Activated CD8-positive, alpha-beta memory T cell treated with anti-CD3 and anti-CD28 coated beads for 36 hours (primary cell): ENCODE data around the gene SLC25A12. TPM values are rescaled to one million over a fixed set of nuclear protein-coding genes. Genes with fewer than 3 reads are reported as not detected.
"Not testable (repeated sequence)": the region's sequence is repeated elsewhere in the genome, so short reads cannot be mapped to it uniquely, and the experiment has no call there.

Experiments
- CTCF ChIA-PET: fragments of 350-600 bp; sonication (Branson Sonifier 250); formaldehyde crosslinking; loops from one replicate; lab custom pipeline; 2021; ENCODE audit warnings: antibody characterized with exemption; lab: Charles Lee
- POLR2A ChIA-PET: fragments of 350-600 bp; sonication (Branson Sonifier 250); formaldehyde crosslinking; loops from one replicate; lab custom pipeline; 2021; ENCODE audit warnings: antibody characterized with exemption; lab: Charles Lee
- total RNA-seq, 2 experiments: library from RNA; stranded (reverse); gene quantifications; one replicate each; pipeline ENCODE4 v1.2.3, GENCODE V29; 2021

SLC25A12 gene
- total RNA-seq, 2 experiments from 2014 or later = 23.8 to 27.3 TPM

DNA sequence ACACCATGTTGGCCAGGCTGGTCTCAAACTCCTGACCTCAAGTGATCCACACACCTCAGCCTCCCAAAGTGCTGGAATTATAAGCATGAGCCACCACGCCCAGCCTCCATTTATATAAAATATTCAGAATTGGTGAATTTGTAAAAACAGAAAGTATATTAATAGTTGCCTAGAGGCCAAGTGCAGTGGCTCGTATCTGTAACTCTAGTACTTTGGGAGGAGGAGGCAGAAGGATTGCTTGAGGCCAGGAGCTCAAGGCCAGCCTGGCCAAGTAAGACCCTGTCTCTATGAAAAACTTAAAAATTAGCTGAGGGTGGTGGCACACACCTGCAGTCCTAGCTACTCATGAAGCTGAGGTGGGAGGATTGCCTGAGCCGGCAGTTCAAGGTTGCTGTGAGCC is 89.6 kb downstream of the SLC25A12 start:
- ChIA-PET CTCF (no interaction called here), POLR2A (no interaction called here)

DNA sequence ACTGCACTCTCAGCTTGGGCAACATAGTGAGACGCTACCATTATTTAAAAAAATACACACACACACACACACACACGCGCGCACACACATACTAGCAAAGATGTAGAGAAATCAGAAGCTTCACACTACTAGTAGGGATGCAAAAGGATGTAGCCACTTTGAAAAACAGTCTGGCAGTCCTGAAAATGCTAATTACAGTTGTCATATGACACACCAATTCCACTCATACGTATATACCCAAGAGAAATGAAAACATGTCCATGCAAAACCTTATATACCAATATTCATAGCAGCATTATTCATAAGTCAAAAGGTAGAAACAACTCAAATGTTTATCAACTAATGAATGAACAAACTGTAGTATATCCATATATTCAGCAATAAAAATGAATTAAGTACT is 90.3 kb downstream of the SLC25A12 start:
- CTCF ChIA-PET = no interaction called here
- POLR2A ChIA-PET = no interaction called here

DNA sequence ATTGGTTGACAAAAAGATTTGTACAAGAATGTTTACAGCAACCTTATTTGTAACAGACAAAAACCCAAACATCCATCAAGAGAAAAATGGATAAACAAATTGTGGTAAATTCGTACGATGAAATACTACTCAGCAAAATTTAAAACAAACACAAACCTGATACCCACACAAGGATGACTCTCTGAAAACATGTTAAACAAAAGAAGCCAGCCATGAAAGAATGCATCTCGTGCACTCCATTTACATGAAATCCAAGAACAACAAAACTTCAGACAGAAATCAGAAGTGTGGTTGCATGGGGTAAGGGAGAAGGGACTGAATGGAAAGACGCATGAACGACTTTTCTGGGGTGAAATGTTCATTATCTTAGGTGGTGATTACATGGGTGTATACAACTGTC is 93.4 kb downstream of the SLC25A12 start:
- CTCF ChIA-PET = no interaction called here
- POLR2A ChIA-PET = no interaction called here

DNA sequence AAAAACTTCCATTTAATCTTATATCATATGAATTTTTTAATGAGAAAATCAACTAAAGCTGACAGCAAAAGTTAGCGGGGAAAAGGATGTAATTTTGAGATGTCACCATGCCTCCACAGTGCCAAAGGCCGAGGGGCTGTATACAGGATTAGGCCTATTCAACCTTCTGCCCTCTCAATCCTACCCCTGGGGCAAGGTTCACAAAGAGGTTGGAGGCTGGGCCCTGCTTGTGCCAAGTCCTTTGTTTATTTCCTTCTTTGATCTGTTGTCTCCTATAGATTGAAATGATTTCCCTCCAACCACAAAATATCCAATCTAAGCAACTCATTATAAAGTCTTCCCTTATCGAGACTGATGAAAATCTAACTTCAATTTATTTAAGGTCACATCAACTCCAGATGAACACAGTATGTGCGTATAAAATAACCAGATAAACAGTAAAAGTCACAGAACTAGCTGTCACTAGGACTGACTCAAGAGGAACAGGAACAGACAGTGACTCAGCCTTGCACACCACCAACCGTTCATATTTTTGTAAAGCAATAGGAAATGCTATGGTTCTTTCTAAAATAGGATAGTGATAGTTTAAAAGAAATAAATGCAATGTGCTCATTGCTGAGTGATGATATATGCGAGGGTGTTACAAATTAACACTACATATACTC is 95.8 kb downstream of the SLC25A12 start:
- ChIA-PET CTCF (no interaction called here), POLR2A (no interaction called here)

DNA sequence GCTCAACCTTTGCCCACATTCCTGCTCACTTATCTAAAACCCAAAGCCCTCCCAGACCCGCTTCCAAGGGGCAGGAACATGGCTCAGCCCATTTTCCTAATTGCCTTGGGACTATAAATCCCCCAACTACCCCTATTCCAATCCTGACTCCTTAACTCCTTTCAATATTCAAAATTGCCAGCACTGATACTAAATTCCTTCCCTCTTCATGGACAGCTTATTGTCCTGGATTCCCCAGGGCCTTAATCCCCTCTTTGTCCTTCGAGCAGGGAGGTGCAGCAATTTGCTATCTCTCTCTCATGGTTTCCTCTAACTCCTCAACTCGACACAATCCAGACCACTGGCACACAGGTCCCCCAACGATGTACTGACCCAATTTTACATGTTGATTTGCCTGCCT is 99.1 kb downstream of the SLC25A12 start:
- POLR2A ChIA-PET = no interaction called here

DNA sequence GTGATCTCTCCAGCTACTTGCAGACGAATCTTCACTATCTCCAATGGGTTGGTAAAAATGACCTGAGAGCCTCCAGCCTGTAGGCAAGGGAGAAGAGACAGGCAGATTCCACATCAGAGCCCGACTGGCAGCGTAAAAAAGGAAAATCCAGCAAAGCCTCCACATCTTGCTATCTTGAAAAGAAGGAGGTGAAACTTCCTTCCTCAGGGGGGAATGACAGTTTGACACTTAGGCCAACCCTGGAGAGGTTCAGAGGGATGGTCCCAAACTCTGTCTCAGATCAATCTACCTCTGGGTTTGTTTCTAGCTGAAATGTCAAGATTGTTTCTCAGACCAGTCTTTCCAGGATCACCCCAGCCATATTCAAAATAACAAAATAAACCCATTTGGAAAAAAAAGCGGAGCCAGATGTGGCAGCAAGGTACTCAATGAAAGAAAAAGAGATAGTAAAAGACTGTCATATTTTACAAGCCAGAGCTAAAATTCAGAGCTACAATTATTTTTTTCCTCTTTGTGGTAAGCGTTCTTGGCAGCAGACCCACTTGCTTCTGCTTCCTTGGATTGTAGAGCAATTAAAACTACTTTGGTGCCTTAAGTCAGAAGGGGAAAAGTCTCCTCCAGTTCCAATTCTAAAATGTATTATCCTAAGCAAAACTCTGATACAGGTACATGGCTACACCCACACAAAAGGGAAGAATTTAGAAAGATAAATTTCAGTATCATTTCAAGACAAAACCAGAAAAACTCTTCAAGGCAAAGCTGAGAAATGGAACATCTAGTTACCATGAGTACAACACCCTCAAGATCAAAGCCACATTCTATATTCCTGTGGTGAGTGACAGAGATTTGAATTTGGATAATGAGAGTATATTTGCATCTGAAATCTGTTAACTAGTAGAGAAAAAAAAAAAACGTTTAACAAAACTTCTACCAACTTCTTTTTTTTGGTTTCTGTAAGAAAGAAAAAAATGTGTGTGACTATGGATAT is 100.1 kb downstream of the SLC25A12 start:
- CTCF ChIA-PET = interaction anchor here (0.7 kb wide), 1 partner anchor 128 kb away, joined by 4 read pairs; the partner anchor contains the start of gene HAT1
- POLR2A ChIA-PET = no interaction called here

More for the DNA sequence above, 99.1 kb downstream of the SLC25A12 start:
- CTCF ChIA-PET = interaction anchor here (0.7 kb wide), 1 partner anchor 127 kb away, joined by 4 read pairs; the partner anchor contains the start of gene HAT1

DNA sequence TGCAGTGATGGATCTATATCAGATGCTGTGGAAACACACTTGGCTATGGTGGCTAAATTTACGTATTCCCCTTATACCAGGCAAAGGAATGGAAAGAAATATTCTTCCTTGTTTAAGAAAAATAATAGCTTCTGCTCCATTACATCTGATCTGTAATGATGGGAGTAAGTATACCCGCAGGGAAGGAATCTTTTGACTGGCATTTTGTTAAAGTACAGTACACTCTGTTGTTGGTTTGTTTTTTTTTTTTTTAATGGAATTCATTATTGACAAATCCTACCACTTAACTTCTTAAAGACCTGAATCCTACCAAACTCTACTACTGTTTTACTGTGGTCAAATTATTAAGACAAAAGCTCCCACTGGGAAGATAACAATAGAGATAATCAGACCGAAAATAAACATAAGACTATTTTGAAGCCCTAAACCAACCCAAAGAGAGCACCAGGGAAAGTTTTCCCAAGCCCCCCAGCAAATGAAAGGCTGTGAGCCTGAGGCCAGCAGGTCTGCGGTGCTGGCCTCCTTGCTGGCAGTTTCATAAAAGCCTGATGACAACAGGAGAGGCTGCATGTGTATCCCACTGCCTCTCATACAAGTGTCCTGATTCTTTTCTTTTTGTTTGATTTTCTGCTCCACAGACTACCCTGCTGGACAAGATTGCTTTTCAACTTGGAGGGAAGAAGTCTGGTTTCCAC is 101.0 kb downstream of the SLC25A12 start:
- CTCF ChIA-PET = no interaction called here
- POLR2A ChIA-PET = interaction anchor here (0.5 kb wide), 1 partner anchor 28 kb away, joined by 3 read pairs; no protein-coding TSS in a partner anchor

DNA sequence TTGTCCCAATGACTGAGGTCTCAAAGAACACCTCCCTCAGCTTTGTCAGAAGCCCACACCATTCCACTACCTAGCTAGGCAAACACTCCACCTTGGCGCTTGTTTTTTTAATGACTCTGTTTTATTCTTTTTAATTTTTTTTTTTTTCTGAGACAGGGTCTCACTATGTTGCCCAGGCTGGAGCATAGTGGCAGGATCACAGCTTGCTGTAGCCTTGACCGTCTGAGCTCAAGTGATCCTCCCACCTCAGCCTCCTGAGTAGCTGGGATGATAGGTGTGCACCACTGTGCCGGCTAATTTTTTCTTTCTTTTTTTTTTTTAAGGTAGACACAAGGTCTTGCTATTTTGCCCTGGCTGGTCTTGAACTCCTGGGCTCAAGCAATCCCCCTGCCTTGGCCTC is 101.9 kb downstream of the SLC25A12 start:
- ChIA-PET POLR2A (no interaction called here), CTCF (interaction anchor here (0.7 kb wide), 1 partner anchor 335 kb away, joined by 3 read pairs; no protein-coding TSS in a partner anchor)

DNA sequence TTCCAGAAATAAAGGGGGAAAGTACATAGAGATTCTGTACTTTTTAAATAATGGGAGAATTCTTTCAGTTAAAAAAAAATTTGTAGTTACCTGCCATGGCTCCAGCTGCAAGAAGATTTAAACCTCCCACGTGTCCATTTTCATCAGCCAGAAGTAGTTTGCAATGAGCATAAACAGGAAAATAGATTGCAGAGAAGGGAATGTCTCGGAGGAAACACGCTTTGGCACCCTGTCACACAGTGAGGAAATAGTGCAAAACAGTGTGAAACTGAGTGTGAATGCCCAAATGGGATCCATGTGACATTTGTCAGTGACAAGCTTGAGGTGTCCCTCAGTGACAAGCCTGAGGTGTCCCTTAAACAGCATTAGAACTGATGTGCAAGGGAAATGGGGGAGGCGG is 102.7 kb downstream of the SLC25A12 start:
- ChIA-PET POLR2A (no interaction called here), CTCF (interaction anchor here (0.7 kb wide), 1 partner anchor 336 kb away, joined by 3 read pairs; no protein-coding TSS in a partner anchor)

DNA sequence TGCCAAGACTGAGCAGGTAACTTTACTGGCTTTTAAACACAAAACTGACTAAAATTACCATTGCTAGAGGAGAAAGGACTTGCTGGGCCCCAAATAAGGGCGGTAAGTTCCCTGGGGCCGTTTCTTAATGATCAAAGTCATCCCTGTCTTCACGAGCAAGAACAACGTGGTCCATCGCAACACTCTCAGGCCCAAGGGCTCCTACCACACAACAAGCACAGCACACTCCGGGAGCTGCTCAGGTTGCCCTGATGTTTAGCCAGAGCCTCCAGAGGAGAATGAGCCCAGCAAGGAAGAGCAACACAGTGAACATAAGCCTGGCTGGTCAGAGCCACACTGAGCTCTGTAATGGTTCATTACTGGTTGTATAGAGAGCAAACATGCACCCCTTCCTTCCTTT is 104.1 kb downstream of the SLC25A12 start:
- POLR2A ChIA-PET = no interaction called here
- CTCF ChIA-PET = no interaction called here

DNA sequence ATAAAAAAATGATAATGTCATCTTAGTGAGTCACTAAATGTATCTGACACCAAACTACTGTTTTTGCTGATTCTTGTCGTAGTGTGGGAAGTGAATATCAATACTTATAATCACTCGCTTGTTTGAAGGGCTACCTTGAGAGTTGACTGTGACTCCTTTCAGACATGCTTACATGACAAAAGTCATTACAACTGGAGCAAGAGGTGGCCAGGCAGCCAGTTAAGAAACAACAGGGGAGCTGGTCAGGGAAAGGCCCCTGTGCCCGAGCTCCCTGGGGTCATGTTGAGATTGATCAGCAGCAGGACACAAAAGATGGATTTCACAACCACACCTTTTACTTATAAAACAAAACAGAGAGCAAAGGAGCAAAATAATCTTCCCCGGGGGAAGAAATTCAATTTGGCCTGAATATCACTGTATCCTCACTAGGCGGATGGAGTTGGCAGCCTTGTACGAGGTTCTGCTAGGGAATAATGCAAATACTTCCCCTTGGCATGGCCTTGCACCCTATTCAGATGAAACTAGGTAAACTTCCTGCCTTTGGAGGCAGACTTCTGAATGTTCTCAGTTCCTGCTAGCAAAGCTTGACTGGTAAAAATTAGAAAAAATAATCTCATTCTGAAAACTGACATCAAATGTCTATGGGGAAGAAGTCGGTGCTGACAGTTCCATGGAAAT is 105.6 kb downstream of the SLC25A12 start:
- POLR2A ChIA-PET = no interaction called here
- CTCF ChIA-PET = interaction anchor here (0.6 kb wide), 2 partner anchors 222 to 1942 kb away, joined by 3 read pairs; no protein-coding TSS in a partner anchor

DNA sequence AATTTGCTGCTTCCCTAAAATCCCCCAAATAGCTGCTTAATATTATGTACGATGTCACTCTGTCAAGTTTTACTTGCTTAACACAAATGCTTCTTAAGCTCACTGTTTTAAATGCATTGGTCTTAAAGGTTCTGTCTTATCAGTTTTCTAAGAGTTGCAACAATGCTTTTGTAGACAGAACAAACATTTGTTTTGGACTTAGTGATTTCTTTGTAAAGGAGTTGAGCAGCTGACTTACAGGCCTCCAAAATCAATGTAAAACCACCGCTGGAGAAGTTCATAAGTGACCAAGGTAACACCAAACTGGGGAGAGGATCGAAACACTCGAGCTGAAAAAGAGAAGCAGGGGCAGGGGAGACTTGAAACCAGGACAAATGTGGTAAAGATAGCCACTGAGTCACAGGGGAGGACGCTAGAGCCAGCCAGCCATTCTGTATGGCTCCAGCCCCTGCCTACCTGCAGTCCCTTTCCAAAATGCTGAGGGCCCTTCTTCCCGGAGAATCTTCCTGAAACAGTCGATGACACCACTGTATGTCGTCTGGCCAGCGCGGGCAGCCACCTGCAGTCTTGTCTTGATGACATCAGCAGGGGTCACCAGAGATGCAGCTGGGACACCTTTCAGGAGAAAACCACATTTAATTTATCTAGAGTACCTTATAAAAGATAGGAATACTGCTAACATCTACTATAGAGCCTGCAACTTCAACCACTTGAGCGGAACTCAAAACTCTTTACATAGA is 106.5 kb downstream of the SLC25A12 start:
- CTCF ChIA-PET = interaction anchor here (1.1 kb wide), 1 partner anchor 31 kb away, joined by 3 read pairs; no protein-coding TSS in a partner anchor

DNA sequence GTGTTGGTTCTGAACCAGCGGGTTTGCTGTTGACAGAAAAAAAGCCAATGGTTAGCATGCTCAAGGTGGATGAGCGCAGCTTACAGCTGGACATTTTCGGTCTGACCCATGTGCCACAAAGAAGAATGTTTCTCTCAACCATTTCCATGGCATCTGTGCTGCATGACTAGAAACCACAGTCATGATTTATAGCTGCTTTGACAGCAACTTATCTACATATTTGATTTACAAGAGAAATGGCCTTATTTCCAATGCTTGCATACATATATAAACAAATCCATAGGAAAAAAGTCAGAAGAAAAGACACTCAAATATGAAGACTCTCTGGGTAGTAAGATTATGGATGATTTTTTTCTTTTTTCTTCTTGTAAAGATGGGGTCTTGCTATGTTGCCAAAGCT is 108.6 kb downstream of the SLC25A12 start:
- CTCF ChIA-PET = no interaction called here
- POLR2A ChIA-PET = no interaction called here

More for the DNA sequence above, 106.5 kb downstream of the SLC25A12 start:
- POLR2A ChIA-PET = no interaction called here

DNA sequence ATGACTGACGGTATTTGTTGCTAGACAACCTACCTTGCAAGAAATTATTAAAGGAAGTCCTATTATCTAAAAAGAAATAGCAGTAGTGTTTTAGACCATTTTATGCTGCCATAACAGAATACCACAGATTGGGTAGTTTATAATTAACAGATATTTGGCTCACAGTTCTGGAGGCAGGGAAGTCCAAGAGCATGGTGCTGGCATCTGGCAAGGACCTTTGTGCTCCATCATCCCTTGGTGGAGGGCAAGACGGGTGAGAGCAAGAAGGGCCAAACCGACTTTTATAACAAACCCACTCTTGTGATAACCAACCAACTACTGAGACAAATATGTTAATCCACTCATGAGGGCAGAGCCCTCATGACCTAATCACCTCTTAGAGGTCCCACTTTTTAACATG is 115.5 kb downstream of the SLC25A12 start:
- POLR2A ChIA-PET = no interaction called here
- CTCF ChIA-PET = interaction anchor here (0.6 kb wide), 1 partner anchor 57 kb away, joined by 5 read pairs; no protein-coding TSS in a partner anchor

DNA sequence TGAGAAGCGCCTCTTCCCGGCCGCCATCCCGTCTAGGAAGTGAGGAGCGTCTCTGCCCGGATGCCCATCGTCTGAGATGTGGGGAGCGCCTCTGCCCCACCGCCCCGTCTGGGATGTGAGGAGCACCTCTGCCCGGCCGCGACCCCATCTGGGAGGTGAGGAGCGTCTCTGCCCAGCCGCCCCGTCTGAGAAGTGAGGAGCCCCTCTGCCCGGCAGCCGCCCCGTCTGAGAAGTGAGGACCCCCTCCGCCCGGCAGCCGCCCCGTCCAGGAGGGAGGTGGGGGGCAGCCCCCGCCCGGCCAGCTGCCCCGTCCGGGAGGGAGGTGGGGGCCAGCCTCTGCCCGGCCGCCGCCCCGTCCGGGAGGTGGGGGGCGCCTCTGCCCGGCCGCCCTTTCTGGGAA is 119.5 kb downstream of the SLC25A12 start:
- CTCF ChIA-PET, POLR2A ChIA-PET: not testable (repeated sequence)

DNA sequence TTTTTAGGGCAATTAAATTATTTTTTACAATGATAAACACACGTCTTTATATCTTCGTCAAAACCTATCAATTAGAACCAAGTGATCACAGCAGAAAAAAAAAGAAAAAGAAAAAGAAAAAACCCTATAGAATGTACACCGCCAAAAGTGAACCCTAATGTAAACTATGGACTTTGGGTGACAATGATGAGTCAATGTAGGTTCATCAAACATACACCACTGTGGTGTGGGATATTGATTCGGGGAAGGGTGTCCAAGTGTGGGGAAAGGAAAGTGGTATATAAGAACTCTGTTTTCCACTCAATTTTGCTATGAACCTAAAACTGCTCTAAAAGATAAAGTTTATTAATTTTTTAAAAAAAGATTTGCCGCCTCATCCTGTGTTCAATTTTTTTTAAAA is 121.7 kb downstream of the SLC25A12 start:
- POLR2A ChIA-PET = no interaction called here
- CTCF ChIA-PET = no interaction called here

DNA sequence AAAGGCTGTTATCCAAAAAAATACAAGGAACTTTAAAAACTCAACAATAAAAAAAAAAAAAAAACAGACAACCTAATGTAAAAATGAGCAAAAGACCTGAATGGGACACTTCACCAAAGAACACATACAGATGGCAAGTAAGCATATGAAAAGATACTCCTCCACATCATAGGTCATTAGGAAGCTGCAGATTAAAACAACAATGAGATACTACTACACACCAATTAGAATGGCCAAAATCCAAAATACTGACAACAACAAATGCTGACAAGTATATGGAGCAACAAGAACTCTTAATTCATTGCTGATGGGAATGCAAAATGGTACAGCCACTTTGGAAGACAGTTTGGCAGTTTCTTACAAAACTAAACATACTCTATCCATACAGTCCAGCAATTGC is 122.6 kb downstream of the SLC25A12 start:
- CTCF ChIA-PET = no interaction called here
- POLR2A ChIA-PET = no interaction called here

DNA sequence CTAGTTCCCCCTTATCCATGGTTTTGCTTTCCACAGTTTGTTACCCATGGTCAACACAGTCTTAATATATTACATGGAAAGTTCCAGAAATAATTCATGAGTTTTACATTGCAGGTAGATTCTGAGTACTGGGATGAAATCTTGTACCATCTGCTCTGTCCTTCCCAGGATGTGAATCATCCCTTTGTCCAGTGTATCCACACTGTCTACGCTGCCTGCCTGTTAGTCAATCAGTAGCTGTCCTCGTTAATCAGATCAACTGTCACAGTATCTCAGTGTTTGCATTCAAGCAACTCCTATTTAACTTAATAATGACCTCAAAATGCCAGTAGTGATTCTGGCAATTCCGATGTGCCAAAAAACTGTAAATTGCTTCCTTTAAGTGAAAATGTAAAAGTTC is 130.4 kb downstream of the SLC25A12 start:
- ChIA-PET CTCF (no interaction called here), POLR2A (no interaction called here)
